Transverse colon (tissue), 4 donors: ENCODE measurements around the gene SIX5. TPM values are rescaled to one million over a fixed set of nuclear protein-coding genes. Genes with fewer than 3 reads are reported as not detected.

Experiments
- DNase-seq: peaks from one replicate; pipeline ENCODE4 v3.0.0-alpha.2; 2019
- H3K27ac ChIP-seq, 4 donors: fragments of 200-600 bp; sonication (generic); 2 replicates each; pipeline ENCODE4 v1.5.1; 2016 to 2018; ENCODE audit warnings: inconsistent platforms in 4 of 4
- H3K27me3 ChIP-seq: fragments of 200-600 bp; sonication (generic); 2 replicates; pipeline ENCODE4 v1.5.1; 2017; ENCODE audit warnings: inconsistent platforms
- H3K36me3 ChIP-seq, 4 donors: fragments of 200-600 bp; sonication (generic); 2 replicates each; pipeline ENCODE4 v1.5.1; 2017 to 2019; ENCODE audit warnings: inconsistent platforms in 4 of 4
- H3K4me1 ChIP-seq, 4 donors: fragments of 200-600 bp; sonication (generic); 2 replicates each; pipeline ENCODE4 v1.5.1; 2017 to 2020; ENCODE audit warnings: inconsistent platforms in 4 of 4
- H3K4me3 ChIP-seq, 4 donors: fragments of 200-600 bp; sonication (generic); 1 replicate in 1 of 4; 2 replicates in 3 of 4; pipeline versions ENCODE4 v1.5.1 to v1.6.1; 2017 to 2019; ENCODE audit warnings: inconsistent platforms in 4 of 4
- H3K9me3 ChIP-seq, 2 donors: fragments of 200-600 bp; sonication (generic); 2 replicates each; pipeline ENCODE4 v1.5.1; 2017 to 2019; ENCODE audit warnings: inconsistent platforms in 2 of 2
- CTCF ChIP-seq, 5 experiments: fragments of 200-600 bp in 3 of 5; fragments of 450-650 bp in 2 of 5; sonication (generic) in 3 of 5; IDR thresholded peaks; 1 replicate in 2 of 5; 2 replicates in 3 of 5; pipeline ENCODE4 v1.5.1; 2016 to 2017; ENCODE audit warnings: antibody characterized with exemption in 5 of 5, inconsistent platforms in 3 of 5, mild to moderate bottlenecking in 2 of 5, moderate library complexity in 1 of 5
- EP300 ChIP-seq: sonication (generic); formaldehyde crosslinking; IDR thresholded peaks from one replicate; pipeline ENCODE4 v1.6.1; 2017; ENCODE audit warnings: antibody characterized with exemption, low read depth
- POLR2A ChIP-seq: fragments of 450-650 bp; IDR thresholded peaks from one replicate; pipeline ENCODE4 v1.6.1; 2016; ENCODE audit warnings: antibody characterized with exemption, mild to moderate bottlenecking, moderate library complexity
- POLR2AphosphoS5 ChIP-seq, 3 donors: sonication (generic); formaldehyde crosslinking; IDR thresholded peaks; one replicate each; pipeline ENCODE4 v1.6.1; 2016; ENCODE audit warnings: antibody characterized with exemption in 3 of 3
- WGBS, 2 donors: methylation state at CpG; one replicate each; pipeline ENCODE4 v1.1.5; 2018; ENCODE audit warnings: low coverage in 1 of 2; 5-methylcytosine and 5-hydroxymethylcytosine counted together
- in situ Hi-C, 4 donors: fragments of 200-750 bp; cut with MboI; loops; one replicate each; pipeline versions ENCODE4 v1.15.0 to v1.15.1; 2017; ENCODE audit warnings: low sequenced_read_pairs in 3 of 4, low pct_ligation_motif_present in 1 of 4, low pct_unique_long_range_greater_than_20kb in 1 of 4
- intact Hi-C: fragments of 100-400 bp; cut with DNase I; formaldehyde crosslinking; loops from one replicate; pipeline ENCODE4 v1.15.1; 2023; ENCODE audit warnings: low total_unique reads
- total RNA-seq, 4 donors: library from RNA; depleted of rRNA; stranded (reverse); fragments of >200 nt; gene quantifications; one replicate each; pipeline ENCODE4 v1.1.0, GENCODE V29; 2016

The SIX5 gene
- total RNA-seq = 10 to 100 TPM in 2 of 4 donors, 1 to 10 TPM in 2; 6.7 to 40.4 (median 9.7) TPM

GRCh38 chr19:45768984-45769782, at the start of gene SIX5:
SIX5 (minus strand) TSS chr19:45769252; CDS start chr19:45768844, 408 bp downstream.
- Histone ChIP-seq H3K36me3 (no peaks in the 10 kb centered on the region), H3K27ac (peak within 1 kb of the TSS; percentile 86 to 98 (median 94)), H3K9me3 (no peaks in the 10 kb centered on the region), H3K27me3 (no peaks in the 10 kb centered on the region), H3K4me3 (peak within 1 kb of the TSS; percentile 64 to 86 (median 80)), H3K4me1 (peaks cover 19 to 49% (median 40%) of the 10 kb centered on the region in 4 donors)
- TF ChIP-seq POLR2A = peak; percentile 85
- TF ChIP-seq POLR2AphosphoS5 (IDR thresholded peaks at IDR 0.05) = peak; percentile 87 to 92 (median 92)
- no peak for TF ChIP-seq CTCF (IDR thresholded peaks at IDR 0.05)
- TF ChIP-seq EP300 = no peak
- intact Hi-C loops (loop anchor here (10.0 kb wide), 1 partner anchor 54 kb away; no protein-coding TSS in a partner anchor), in situ Hi-C loops (no loop called here)
- peak; percentile 99 for DNase-seq
- WGBS, 2 donors = 0% methylated on average over 11 to 70 of the region's 70 CpGs

DNA sequence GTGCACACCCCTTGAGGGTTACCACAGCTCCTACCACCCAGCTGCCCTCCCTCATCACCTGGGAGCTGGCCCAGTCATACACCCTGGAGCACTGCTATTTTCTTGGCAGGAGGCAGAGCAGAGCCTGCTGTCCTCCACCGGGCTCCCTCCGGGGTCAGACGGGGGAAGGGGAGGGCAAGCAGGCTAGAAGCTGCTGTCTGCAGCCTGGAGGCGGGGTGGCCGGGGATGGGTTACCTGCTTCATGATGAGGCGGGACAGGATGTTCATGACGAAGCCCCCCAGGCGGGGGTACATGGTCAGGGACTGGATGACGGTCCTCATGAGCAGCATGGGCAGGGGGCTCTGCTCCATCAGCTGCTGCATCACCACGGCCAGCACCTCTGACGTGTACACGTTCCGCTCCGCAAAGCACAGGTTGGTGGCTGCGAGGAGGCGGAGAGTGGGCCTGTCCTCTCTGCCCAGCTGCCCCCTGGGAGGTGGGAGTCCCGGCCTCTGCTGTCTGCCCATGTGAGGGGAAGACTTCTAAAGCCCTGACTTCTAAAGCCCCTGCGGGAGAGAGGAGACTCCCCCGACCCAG, 48.8 kb upstream of the SIX5 start:
- H3K9me3 ChIP-seq = no peaks in the 10 kb centered on the region
- intact Hi-C loops = no loop called here
- H3K27me3 ChIP-seq = no peaks in the 10 kb centered on the region
- no peak overlapping the region for H3K4me3 ChIP-seq
- in situ Hi-C loops = no loop called here
- no peak overlapping the region for H3K27ac ChIP-seq
- no peak for TF ChIP-seq CTCF (IDR thresholded peaks at IDR 0.05)
- 82% methylated on average over 17 of the region's 19 CpGs; no CpG with 5 or more reads in 1 of the 2 donors for WGBS, 2 donors
- no peak for DNase-seq
- H3K4me1 ChIP-seq = peaks cover 0 to 16% (median 4%) of the 10 kb centered on the region in 4 donors
- H3K36me3 ChIP-seq = peaks cover 0 to 6% (median 0%) of the 10 kb centered on the region in 4 donors

DNA sequence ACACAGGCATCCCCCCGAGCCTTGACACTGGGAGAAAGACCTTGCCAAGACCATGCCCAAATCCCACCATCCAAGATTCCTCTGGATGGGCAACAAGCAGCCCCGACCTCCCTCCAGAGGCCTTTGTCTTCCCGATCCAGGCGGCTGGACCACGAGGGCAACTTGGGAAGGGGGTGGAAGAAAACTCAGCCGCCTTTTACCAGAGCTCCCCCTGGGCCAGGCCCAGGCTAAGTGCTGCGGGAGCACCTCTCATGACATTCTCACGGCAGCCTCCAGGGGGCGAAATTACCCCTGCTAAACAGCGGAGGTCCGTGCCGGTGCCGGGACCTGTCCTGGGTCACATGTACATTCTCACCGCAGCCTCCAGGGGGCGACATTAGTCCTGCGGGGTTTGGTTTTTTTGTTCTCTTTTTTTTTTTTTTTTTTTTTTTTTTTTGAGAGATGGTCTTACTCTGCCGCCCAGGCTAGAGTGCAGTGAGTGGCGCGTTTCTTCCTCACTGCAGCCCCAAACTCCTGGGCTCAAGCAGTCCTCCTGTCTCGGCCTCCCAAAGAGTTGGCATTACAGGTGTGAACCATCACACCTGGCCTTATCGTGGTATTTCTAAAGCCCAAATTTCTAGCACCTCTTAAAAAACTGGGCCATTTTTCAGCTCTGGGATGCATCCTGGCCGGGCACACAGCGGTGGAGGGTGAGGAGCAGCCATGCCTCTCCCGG, 48.1 kb upstream of the SIX5 start:
- peaks cover 0 to 16% (median 4%) of the 10 kb centered on the region in 4 donors for H3K4me1 ChIP-seq
- no peak overlapping the region for H3K27ac ChIP-seq
- H3K27me3 ChIP-seq = no peaks in the 10 kb centered on the region
- DNase-seq = peak; percentile 96
- 5 to 14% methylated on average over 4 to 24 of the region's 24 CpGs for WGBS, 2 donors
- in situ Hi-C loops (no loop called here), intact Hi-C loops (no loop called here)
- no peak overlapping the region for H3K4me3 ChIP-seq
- TF ChIP-seq POLR2AphosphoS5 (IDR thresholded peaks at IDR 0.05) = peak in 1 of 3 donors; percentile 12
- no peak for TF ChIP-seq EP300
- TF ChIP-seq POLR2A = no peak
- peak; percentile 94 to 98 (median 98) for TF ChIP-seq CTCF (IDR thresholded peaks at IDR 0.05)
- no peaks in the 10 kb centered on the region for H3K9me3 ChIP-seq
- peaks cover 0 to 6% (median 0%) of the 10 kb centered on the region in 4 donors for H3K36me3 ChIP-seq
